Activated naive CD4-positive, alpha-beta T cell treated with anti-CD3 and anti-CD28 coated beads, Interleukin-2, amount 50 U/mL, for 72 hours (primary cell): Measurements from ENCODE around the gene MAP4K2. TPM values are rescaled to one million over a fixed set of nuclear protein-coding genes. Genes with fewer than 3 reads are reported as not detected.

Experiments
- ATAC-seq, 2 donors: fragments of 150-1000 bp; cut with Tn5 transposase; 2 replicates each; pipeline ENCODE4 v1.10.0; 2021; ENCODE audit warnings: mild to moderate bottlenecking in 2 of 2, moderate library complexity in 2 of 2
- DNase-seq, 2 donors: peaks; one replicate each; pipeline ENCODE4 v3.0.0; 2021 to 2022; ENCODE audit warnings: low spot score in 2 of 2
- H3K27ac Mint-ChIP-seq, 2 donors: one replicate each; pipeline ENCODE4 v1.8.0; 2022; ENCODE audit warnings: mild to moderate bottlenecking in 2 of 2, mixed read lengths in 2 of 2
- H3K36me3 Mint-ChIP-seq, 2 donors: one replicate each; pipeline ENCODE4 v1.8.0; 2022; ENCODE audit warnings: mixed read lengths in 2 of 2
- H3K9me3 Mint-ChIP-seq, 2 donors: one replicate each; pipeline ENCODE4 v1.8.0; 2022; ENCODE audit warnings: mixed read lengths in 2 of 2
- total RNA-seq, 2 donors: library from RNA; stranded (reverse); gene quantifications; one replicate each; pipeline ENCODE4 v1.2.3, GENCODE V29; 2022

Gene MAP4K2
- total RNA-seq, 2 donors from 2014 or later, result 67.7 to 83.2 TPM

DNA sequence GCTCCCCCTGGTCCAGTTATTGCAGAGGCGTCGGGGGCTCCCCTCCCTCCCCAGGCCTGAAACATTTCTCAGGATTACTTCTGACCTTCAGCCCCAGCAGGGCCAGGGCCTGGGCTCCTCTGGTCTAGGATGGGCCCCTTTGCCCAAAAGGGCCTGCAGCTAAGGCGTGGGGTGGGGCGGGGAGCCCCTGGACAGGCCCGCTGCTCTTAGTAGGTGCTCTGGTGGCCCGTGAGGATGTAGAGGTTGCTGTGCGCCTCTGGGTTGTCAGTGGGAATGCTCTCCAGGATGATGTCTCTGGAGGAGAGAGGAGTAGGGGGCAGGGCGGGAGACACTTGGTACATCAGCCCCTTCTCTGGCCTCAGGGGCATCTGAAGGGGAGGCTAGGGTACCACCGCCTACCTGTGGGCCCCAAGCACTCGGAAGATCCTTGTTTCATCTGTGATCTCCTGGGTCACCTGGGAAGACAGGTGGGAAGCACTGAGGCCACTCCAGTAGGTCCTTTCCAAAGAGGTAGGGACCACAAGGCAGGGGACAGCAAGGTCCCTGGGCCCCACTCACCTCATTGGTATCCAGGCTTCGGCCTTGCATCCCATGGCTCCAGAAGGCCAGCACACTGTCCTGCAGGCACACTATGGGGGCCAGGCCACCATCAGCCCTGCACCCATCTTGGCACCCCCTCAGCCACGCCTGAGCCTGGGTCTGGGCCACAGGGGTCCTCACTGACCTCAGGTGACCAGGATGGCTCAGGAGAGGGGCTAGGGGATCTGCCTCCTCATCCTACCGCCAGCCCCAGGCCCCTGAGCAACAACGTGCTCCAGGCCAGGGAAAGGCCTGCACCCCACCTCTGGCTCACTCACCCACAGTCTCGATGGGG, 13.4 kb downstream of the MAP4K2 start:
- Mint-ChIP-seq H3K9me3 (no peaks in the 10 kb centered on the region), H3K36me3 (no peaks in the 10 kb centered on the region), H3K27ac (no peak overlapping the region)
- ATAC-seq, result no peak
- no peak for DNase-seq

DNA sequence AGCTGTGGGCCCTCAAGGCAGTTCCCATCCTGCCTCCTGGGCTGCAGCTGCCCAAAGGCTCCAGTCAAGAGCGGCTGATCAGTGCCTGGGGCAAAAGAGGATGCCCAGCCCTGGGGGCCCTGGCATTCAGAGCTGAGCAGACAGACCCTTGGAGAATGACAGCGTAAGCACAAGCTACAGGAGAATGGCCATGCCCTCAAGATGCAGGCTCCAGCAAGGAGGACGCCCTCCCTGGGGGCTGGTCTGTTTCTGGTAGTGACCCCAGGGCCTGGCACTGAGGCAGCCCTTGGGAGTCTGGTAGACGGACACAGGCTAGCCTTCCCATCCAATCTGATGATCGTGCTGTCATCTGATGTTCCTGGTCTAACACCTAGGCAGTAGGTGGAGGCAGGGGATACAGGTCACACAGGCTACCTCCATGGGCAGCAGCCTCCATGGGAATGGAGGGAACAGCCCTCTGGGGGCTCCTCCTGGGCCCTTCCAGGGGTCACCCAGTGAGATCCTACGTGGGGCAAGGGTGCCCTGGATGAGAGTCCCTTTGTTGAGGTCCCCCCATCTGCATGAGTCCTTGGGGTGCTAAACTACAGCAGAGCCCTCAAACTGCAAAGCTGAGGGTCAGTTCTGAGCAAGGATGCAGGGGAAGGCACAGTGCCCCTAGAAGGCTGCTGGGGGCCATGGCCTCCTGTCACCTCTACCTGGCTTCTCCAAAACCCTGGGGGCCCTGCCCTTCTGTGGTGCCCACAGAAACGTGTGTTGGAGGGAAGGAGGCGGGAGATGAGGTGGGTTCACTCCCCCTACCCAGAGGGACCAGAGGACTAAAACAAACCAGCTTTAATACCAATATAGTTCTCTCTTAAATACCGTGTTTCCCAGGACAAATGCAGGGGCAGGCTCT, 14.4 kb downstream of the MAP4K2 start:
- no peak overlapping the region for H3K27ac Mint-ChIP-seq
- peak in 1 of 2 donors; percentile 5 for ATAC-seq
- H3K9me3 Mint-ChIP-seq, result no peaks in the 10 kb centered on the region
- H3K36me3 Mint-ChIP-seq, result no peaks in the 10 kb centered on the region
- DNase-seq, result no peak

DNA sequence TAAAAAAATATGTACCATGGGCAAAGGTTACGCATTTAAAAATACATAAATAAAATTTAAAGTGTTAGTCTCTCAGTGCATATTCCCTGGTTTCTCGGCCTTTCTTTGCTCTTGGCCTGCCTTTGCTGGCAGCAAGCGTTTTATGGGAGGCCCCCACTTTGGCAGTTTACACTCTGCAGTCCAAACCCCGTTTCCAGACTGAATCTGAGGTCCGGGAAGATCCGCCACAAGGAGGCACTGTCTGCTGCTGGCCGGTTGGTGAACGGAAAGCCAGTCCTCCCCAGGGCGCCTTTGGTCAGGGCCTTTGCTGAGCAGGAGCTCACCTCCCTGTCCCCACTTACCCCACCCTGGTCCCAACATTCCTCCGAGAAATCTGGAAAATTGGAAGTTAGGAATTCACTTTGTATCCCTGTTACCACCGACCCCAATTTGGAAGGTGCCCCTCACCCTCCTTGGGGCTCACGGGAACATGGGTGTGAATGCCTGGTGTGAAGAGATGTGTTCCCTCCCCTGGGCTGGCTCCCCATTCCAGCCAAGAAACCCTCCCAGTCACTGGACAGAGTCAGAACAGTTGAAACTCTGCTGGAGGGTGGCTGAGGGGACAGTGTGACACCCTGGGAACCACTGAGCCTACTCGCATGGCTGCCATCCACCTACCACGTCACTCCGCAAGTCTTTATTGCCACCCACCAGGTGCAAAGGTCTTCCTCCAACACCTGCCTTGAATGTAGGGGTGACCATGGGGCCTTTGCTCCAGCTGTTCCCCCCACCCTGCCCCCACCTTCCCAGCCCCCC, 15.3 kb downstream of the MAP4K2 start:
- peak; percentile 60 to 61 for DNase-seq
- no peak overlapping the region for H3K27ac Mint-ChIP-seq
- H3K9me3 Mint-ChIP-seq, result no peaks in the 10 kb centered on the region
- no peaks in the 10 kb centered on the region for H3K36me3 Mint-ChIP-seq
- ATAC-seq, result peak; percentile 67 to 70

DNA sequence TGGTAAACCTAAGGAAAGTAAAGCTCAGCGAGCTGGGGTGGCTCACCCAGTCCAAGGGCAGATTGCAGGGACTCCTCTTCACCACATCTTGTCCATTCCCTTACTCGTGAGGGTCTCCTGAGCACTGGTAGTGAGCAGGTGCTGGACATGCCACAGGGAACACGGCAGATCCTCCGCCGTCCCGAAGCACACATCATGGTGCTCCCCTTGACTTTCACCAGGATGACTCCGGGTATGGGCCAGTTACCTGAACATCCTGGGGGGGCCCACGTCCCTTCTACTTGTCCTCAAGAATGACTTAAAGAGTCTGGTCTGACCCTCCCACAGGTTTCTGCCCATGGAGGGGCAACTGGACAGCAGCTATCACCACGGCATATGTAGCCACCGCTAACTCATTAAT, 16.7 kb downstream of the MAP4K2 start:
- H3K9me3 Mint-ChIP-seq, result no peaks in the 10 kb centered on the region

DNA sequence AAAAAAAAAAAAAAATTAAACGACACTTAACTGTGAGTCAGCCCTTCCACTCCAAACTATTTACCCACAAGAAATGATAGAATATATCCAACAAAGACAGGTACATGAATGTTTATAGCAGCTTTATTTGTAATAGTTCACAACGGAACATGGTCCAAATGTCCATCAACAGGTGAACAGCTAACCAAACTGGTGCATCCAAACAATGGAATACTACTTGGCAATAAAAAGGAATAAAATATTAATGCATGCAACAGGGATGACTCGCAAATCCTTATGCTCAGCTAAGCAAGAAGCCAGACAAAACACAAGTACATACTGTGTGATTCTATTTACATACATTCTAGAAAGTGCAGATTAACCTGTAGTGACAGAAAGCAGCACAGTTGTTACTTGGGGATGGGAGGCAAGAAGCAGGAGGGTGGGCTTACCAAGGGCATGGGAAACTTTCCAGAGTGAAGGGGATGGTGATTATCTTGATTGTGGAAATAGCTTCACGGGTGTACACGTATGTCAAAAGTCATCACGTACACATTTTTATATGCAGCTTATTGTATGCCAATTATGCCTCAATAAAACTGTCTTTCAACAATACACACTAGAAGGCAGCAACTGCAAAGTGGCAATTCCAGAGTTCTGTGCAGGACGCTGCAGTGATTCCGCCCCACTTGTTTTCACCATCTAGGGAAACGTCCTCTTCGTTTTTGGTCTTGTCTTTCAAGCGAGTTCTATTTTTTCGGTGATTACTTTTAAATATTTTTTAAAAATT, 18.0 kb downstream of the MAP4K2 start:
- no peak for ATAC-seq
- H3K9me3 Mint-ChIP-seq, result no peaks in the 10 kb centered on the region
- no peak overlapping the region for H3K27ac Mint-ChIP-seq
- DNase-seq, result no peak
- H3K36me3 Mint-ChIP-seq, result peaks cover 0 to 4% of the 10 kb centered on the region in 2 donors

More for the DNA sequence above, 16.7 kb downstream of the MAP4K2 start:
- Mint-ChIP-seq H3K27ac (no peak overlapping the region), H3K36me3 (no peaks in the 10 kb centered on the region)
- DNase-seq (no peak), ATAC-seq (no peak)

DNA sequence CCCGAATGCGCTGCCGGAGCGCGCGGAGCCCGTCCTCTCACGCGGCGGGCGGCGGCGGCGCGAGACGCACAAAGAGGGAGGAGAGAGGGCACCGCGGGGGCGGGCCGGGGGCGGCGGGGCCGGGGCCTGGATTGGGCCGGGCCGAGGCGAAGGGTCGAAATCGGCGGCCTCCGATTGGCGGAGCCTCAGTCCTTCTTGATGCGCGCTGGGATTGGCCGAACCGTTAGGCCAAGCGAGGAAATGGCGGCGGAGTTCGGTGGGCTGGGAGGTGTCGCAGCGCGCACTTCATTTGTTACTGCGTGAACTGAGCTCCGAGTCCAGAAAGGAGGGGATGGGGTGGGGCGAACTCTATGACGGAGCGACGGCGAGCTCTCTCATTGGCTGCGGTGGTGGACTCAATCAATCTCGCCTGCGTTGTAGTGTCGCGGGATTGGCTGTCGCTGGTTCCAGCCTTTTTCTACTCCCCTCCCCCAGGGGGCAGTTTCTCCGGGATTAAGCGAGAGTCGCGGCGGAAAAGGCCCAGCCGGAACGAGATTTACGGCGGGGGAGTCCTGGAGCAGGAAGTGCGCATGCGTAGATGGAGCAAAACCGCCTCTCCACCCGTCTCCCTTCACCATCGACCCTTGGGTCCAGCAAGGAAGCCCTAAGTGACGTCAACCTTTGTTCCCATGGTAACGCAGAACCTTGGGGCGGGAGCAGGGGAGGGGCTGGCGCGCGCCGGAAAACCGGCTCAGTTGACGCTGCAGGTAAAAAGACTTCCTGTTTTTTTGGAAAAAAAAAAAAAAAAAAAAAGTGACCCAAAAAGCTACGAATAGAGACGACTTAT, 24.3 kb downstream of the MAP4K2 start, which contains the start of gene SF1:
SF1 (minus strand) TSS at position 70 of the 826 bp plus-strand sequence. CDS start 150 bp downstream, outside the sequence.
- H3K36me3 Mint-ChIP-seq, result peaks cover 38 to 46% of the 10 kb centered on the region in 2 donors
- ATAC-seq, result peak; percentile 91 to 92

DNA sequence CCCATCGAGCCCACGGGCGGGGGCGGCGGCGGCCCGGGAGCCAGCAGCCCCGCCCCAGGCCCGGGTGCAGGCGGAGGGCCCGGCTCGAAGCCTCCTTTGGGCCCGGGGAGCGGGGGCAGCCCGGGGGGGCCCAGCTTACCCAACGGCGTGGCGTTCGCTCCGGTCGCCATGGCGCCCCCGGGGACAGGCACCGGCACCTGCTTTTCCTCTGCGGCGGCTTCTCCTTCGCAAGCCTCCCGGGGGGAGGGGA, 24.9 kb downstream of the MAP4K2 start:
- Mint-ChIP-seq H3K27ac (peak overlapping the region; percentile 99 to 100), H3K9me3 (no peaks in the 10 kb centered on the region), H3K36me3 (peaks cover 43 to 52% of the 10 kb centered on the region in 2 donors)
- no peak for DNase-seq
- peak in 1 of 2 donors; percentile 0 for ATAC-seq

More for the DNA sequence above, 24.3 kb downstream of the MAP4K2 start, which contains the start of gene SF1:
- Mint-ChIP-seq H3K9me3 (no peaks in the 10 kb centered on the region), H3K27ac (peak within 1 kb of the TSS; percentile 99 to 100)
- peak; percentile 98 to 100 for DNase-seq

DNA sequence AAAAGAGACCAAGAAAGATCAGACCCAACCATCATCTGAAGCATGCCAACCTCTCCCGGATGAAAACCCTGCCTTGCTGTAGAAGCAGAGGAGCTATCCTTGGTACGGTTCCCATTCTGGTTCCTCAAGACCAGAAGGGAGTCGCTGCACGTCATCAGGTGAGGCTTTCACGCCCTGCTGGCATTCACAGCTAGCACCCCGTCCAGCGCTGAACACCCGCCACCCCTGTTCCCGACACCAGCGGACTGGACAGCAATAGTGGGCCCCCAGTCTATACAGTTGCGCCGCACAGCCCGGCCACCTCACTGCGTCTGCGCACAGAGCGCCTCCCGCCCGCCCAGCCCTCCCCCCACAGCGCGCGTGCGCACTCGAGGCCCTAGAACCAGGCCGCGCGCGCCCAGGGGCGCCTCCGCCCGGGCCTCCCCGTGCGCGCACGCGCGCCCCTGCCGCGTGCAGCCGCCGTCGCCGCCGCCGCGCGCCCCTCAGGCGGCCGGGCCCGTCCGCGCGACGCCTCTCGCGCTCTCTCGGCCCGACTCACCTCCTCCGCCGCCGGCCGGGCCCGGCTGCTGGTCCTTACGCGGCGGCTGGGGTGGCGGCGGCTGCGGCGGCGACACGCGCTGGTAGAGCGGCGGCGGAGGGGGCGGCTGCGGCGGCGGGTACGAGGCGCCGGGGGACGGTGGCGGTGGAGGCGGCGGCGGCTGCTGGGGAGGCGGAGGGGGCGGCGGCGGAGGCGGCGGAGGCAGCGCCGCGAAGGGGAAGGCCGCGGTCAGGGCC, 25.4 kb downstream of the MAP4K2 start:
- peak overlapping the region; percentile 95 to 100 for H3K27ac Mint-ChIP-seq
- peak; percentile 83 to 85 for DNase-seq
- peak; percentile 1 to 4 for ATAC-seq
- peaks cover 47 to 57% of the 10 kb centered on the region in 2 donors for H3K36me3 Mint-ChIP-seq
- no peaks in the 10 kb centered on the region for H3K9me3 Mint-ChIP-seq

DNA sequence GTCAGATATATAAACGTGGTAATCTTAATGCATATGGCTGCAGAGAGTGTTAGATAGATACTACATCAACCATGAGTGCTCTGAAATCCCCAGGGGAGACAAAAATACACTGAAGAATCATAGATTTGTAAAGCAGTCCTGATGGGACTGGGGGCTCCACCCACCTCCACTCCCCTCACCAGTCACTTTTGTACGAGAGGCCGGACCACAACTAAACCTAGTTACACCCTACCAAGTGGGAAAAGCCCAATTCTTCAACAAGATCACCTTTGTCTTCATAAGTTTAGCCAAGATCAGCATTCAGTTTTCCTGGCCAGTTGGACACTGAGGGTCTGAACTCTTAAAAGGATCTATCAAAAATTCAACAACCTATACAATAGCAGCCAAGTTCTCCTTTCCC, 26.1 kb downstream of the MAP4K2 start:
- H3K9me3 Mint-ChIP-seq, result no peaks in the 10 kb centered on the region
- peak overlapping the region; percentile 90 to 95 for H3K27ac Mint-ChIP-seq
- no peak for ATAC-seq

DNA sequence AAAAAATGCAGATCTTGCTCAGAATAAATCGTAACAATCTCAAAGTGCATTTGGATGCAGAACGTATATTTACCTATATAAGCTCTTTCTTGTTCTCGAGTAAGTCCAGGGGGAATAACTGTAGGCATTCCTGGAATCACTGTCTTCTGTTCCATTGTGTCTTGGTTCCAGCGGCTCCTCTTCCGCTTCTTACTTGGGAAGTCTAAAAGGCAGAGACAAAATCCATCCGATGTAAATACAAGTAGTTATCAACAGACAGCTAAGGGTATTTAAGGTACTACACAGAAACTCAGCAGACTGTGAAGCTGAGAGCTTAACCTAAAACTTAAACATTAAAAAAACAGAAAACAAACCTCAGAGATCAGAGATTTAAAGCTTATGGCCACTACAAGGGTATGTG, 26.6 kb downstream of the MAP4K2 start:
- peak overlapping the region; percentile 90 to 95 for H3K27ac Mint-ChIP-seq
- H3K36me3 Mint-ChIP-seq, result peaks cover 50 to 69% of the 10 kb centered on the region in 2 donors
- H3K9me3 Mint-ChIP-seq, result no peaks in the 10 kb centered on the region
- no peak for DNase-seq
- ATAC-seq, result no peak

More for the DNA sequence above, 26.1 kb downstream of the MAP4K2 start:
- no peak for DNase-seq
- H3K36me3 Mint-ChIP-seq, result peaks cover 50 to 64% of the 10 kb centered on the region in 2 donors

DNA sequence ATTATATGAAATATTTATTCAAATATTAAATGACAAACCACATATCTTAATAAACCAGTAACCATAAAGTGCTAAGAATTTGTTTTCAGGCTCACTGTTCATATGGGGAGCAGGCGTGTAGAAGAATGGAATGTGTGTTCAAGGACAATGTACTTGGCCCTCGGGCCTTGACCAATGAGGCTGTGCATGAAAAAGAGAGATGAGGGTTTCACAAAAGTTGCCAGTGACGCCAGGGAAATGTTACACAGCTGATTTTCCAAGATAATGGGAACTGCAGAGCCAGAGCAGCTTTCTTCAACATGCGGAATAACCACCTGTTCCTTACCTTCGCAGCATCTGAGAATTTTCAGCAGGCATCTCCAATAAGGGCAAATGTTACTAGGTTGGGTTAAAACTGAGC, 28.9 kb downstream of the MAP4K2 start:
- Mint-ChIP-seq H3K9me3 (no peaks in the 10 kb centered on the region), H3K36me3 (peaks cover 59 to 88% of the 10 kb centered on the region in 2 donors), H3K27ac (peak overlapping the region in 1 of 2 donors; percentile 79)
- DNase-seq, result no peak
- ATAC-seq, result no peak

DNA sequence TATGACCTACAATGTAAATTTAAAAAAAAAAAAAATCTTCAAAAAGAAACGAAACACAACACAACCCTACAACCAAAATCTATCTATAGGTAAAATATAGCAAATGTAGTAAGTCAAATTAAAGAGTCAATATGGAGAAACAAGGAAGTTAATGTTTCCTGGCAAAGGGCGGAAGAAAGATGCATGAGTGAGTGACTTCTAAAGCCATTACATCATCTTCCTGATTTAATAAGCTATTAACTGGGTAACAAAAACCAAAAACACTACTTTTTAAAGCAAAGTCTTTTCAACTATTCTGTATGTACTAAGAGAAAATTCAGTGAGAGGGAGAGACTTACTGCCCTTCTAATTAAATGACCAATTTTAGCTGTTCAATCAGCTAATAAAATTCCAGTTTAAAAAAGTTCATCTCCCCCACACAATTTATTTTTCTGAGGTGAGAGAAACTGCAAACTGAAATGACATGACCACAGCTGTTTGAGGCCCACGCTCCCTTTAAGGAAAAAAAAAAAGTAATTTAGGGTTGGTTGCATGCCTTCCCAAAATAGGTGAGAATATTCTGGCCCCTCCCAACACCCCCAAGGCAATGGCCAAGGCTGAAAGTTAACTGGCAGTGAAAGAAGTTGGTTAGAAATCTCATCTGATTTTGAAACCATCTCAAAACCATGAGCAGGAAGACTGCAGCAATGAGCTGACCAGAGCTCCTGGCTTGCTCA, 30.6 kb downstream of the MAP4K2 start:
- DNase-seq (no peak), ATAC-seq (peak in 1 of 2 donors; percentile 10)
- H3K27ac Mint-ChIP-seq, result peak overlapping the region in 1 of 2 donors; percentile 85
- H3K9me3 Mint-ChIP-seq, result no peaks in the 10 kb centered on the region
- H3K36me3 Mint-ChIP-seq, result peaks cover 68 to 99% of the 10 kb centered on the region in 2 donors

DNA sequence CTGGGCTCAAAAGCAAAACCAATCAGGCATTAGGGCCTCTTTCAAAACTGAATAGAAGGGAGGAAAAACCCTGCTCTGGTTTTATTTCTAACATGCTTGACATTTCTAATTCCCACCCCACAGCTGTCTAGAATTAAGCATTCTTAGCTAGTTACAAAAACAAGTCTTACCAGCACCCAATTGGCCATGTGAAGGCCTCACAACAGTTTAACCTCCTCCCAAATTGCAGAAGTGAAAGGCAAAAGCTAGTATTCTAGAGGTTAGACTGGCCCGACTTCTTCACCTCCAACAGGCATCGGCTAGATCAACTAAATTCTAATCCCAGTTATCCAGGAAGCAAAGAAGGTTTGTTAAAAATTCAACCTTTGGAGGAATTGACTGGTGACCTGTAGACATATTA, 31.2 kb downstream of the MAP4K2 start:
- DNase-seq (no peak), ATAC-seq (no peak)
- H3K27ac Mint-ChIP-seq, result peak overlapping the region in 1 of 2 donors; percentile 85
- H3K36me3 Mint-ChIP-seq, result peaks cover 64 to 93% of the 10 kb centered on the region in 2 donors
- H3K9me3 Mint-ChIP-seq, result no peaks in the 10 kb centered on the region

DNA sequence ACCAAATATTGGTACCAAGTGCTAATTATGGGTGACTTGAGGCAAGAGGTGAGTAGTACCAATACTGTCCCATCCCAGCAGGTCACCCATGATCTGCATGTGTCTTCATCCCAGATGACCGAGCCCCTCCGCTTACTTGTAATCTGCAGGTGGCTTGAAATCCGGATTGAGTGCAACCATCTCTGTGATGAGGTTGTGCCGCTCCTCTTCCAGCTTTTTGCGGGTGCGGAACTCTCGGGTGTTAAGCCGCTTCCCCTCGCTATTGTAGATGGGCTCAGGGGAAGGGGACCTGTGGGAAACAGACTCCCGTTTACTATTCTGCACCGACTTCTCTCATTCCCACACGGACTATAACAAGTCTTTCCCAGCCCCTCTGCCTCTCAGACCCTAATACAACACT, 32.9 kb downstream of the MAP4K2 start:
- Mint-ChIP-seq H3K27ac (peak overlapping the region; percentile 44 to 67), H3K36me3 (peaks cover 49 to 84% of the 10 kb centered on the region in 2 donors), H3K9me3 (no peaks in the 10 kb centered on the region)
- DNase-seq, result no peak
- no peak for ATAC-seq
